Mesothelial cell of epicardium (in vitro differentiated cells): ENCODE results near the gene DGKD. TPM values are rescaled to one million over a fixed set of nuclear protein-coding genes. Genes with fewer than 3 reads are reported as not detected.

Experiments
- DNase-seq, 2 experiments: peaks; one replicate each; pipeline ENCODE4 v3.0.0; 2021; ENCODE audit warnings: low spot score in 2 of 2; ENCODE audit not compliant: unreplicated experiment in 2 of 2
- H3K27ac Mint-ChIP-seq: 2 replicates; pipeline ENCODE4 v1.8.0; 2021; ENCODE audit warnings: mixed read lengths
- H3K27me3 Mint-ChIP-seq: 2 replicates; pipeline ENCODE4 v1.8.0; 2021; ENCODE audit warnings: low read depth, mixed read lengths
- H3K36me3 Mint-ChIP-seq: 2 replicates; pipeline ENCODE4 v1.8.0; 2021; ENCODE audit warnings: mixed read lengths
- H3K4me1 Mint-ChIP-seq: 2 replicates; pipeline ENCODE4 v1.8.0; 2021; ENCODE audit warnings: mixed read lengths
- H3K4me3 Mint-ChIP-seq: 2 replicates; pipeline ENCODE4 v1.8.0; 2021; ENCODE audit warnings: mild to moderate bottlenecking, moderate library complexity, mixed read lengths
- H3K9me3 Mint-ChIP-seq: 2 replicates; pipeline ENCODE4 v1.8.0; 2021; ENCODE audit warnings: mixed read lengths
- total RNA-seq: library from RNA; stranded (reverse); gene quantifications from 3 replicates; pipeline ENCODE4 v1.2.1, GENCODE V29; 2021
- TF ChIP-seq, protein P1 (sequence below): fragments of 200-600 bp; sonication (generic); IDR thresholded peaks from one replicate; pipeline ENCODE4 v1.5.0; 2021; ENCODE audit warnings: antibody characterized with exemption; ENCODE audit not compliant: unreplicated experiment

The DGKD gene
- total RNA-seq, 1 donor from 2014 or later: 64.5 TPM

DNA sequence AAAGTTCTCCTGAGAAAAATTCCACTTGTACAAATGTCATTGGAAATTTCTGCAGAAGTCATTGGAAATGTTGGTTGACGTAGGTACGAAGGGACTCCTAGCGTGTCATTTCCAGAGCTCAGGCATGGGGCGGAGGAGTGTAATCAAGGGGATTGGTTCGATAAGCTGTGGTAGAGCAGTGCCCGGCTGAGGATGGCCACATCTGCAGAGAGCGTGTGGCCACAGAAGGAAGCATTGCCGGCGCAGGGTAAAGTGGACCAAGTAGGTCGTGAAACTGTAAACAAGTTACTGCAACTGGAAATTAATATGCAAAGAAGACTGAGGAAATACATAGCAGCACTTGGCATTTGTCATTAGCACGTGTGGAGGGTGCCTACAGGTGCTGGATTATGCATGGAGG is 101.8 kb downstream of the DGKD start:
- Mint-ChIP-seq H3K4me3 (no peak overlapping the region), H3K4me1 (no peaks in the 10 kb centered on the region), H3K27ac (no peak overlapping the region), H3K36me3 (peaks cover 27% of the 10 kb centered on the region), H3K9me3 (no peaks in the 10 kb centered on the region), H3K27me3 (no peaks in the 10 kb centered on the region)
- DNase-seq: no peak
- TF ChIP-seq, protein P1, sequence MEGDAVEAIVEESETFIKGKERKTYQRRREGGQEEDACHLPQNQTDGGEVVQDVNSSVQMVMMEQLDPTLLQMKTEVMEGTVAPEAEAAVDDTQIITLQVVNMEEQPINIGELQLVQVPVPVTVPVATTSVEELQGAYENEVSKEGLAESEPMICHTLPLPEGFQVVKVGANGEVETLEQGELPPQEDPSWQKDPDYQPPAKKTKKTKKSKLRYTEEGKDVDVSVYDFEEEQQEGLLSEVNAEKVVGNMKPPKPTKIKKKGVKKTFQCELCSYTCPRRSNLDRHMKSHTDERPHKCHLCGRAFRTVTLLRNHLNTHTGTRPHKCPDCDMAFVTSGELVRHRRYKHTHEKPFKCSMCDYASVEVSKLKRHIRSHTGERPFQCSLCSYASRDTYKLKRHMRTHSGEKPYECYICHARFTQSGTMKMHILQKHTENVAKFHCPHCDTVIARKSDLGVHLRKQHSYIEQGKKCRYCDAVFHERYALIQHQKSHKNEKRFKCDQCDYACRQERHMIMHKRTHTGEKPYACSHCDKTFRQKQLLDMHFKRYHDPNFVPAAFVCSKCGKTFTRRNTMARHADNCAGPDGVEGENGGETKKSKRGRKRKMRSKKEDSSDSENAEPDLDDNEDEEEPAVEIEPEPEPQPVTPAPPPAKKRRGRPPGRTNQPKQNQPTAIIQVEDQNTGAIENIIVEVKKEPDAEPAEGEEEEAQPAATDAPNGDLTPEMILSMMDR: no peak

- TF ChIP-seq, protein P1: no peak
- H3K9me3 Mint-ChIP-seq: no peaks in the 10 kb centered on the region
- H3K27ac Mint-ChIP-seq: no peak overlapping the region
- H3K36me3 Mint-ChIP-seq: peaks cover 31% of the 10 kb centered on the region
- no peak for DNase-seq
- H3K27me3 Mint-ChIP-seq: no peaks in the 10 kb centered on the region
- no peaks in the 10 kb centered on the region for H3K4me1 Mint-ChIP-seq
- H3K4me3 Mint-ChIP-seq: no peak overlapping the region
Observed at GRCh38 chr2:233456934-233457333, 102.6 kb downstream of the DGKD start.

DNA sequence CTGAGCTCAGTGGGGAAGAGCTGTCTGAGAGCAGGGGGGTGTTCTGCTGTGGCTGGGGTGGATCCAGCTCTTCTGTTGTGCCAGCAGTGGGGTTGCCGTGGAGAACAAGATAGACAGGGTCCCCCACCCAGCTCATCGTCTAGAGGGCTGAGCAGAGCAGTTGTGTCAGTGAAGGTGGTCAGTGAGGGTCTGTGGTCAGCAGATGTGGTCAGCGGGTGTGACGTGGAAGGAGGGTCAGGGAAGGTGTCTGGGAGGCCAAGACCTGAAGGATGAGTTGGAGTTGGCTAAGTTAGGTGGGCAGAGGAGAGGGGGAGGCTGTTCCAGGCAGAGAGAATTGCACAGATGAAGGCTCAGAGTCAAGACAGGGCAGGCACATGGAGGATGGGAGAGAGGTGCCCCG is 103.1 kb downstream of the DGKD start:
- Mint-ChIP-seq H3K4me3 (no peak overlapping the region), H3K27ac (no peak overlapping the region), H3K36me3 (peaks cover 29% of the 10 kb centered on the region), H3K27me3 (no peaks in the 10 kb centered on the region), H3K9me3 (no peaks in the 10 kb centered on the region), H3K4me1 (no peaks in the 10 kb centered on the region)
- TF ChIP-seq, protein P1: no peak
- no peak for DNase-seq

- H3K4me3 Mint-ChIP-seq: no peak overlapping the region
- H3K27ac Mint-ChIP-seq: no peak overlapping the region
- H3K27me3 Mint-ChIP-seq: no peaks in the 10 kb centered on the region
- DNase-seq: no peak
- H3K4me1 Mint-ChIP-seq: no peaks in the 10 kb centered on the region
- peaks cover 26% of the 10 kb centered on the region for H3K36me3 Mint-ChIP-seq
- TF ChIP-seq, protein P1: no peak
- no peaks in the 10 kb centered on the region for H3K9me3 Mint-ChIP-seq
Observed at GRCh38 chr2:233458031-233458610, 103.8 kb downstream of the DGKD start.

GRCh38 chr2:233458826-233459225 is 104.5 kb downstream of the DGKD start:
- Mint-ChIP-seq H3K4me3 (no peak overlapping the region), H3K4me1 (no peaks in the 10 kb centered on the region), H3K36me3 (peaks cover 29% of the 10 kb centered on the region), H3K27ac (no peak overlapping the region), H3K9me3 (no peaks in the 10 kb centered on the region), H3K27me3 (no peaks in the 10 kb centered on the region)
- no peak for DNase-seq
- TF ChIP-seq, protein P1: no peak

GRCh38 chr2:233459426-233459825 is 105.1 kb downstream of the DGKD start:
- Mint-ChIP-seq H3K4me1 (no peaks in the 10 kb centered on the region), H3K36me3 (peaks cover 30% of the 10 kb centered on the region), H3K27me3 (no peaks in the 10 kb centered on the region), H3K27ac (no peak overlapping the region), H3K4me3 (no peak overlapping the region), H3K9me3 (no peaks in the 10 kb centered on the region)
- TF ChIP-seq, protein P1: no peak
- no peak for DNase-seq
